HEK293 (cell line): ENCODE measurements around the gene HIC1.
A peak's percentile ranks its signal among the peaks of the same experiment; 100 is the strongest.

Source experiments
- CTCF ChIA-PET: fragments of 350-600 bp; formaldehyde crosslinking; extraction: SDS; loops from one replicate; lab custom pipeline; 2021; ENCODE audit warnings: antibody characterized with exemption; lab: Yijun Ruan, JAX
- POLR2A ChIA-PET: fragments of 300-600 bp; formaldehyde crosslinking; extraction: SDS; loops from one replicate; lab custom pipeline; 2020; ENCODE audit warnings: antibody characterized with exemption, inconsistent platforms; lab: Yijun Ruan, JAX
- H3K27ac ChIP-seq: fragments of 200-500 bp; sonication (Bioruptor generic); 2 replicates; pipeline ENCODE4 v1.5.1; 2014; ENCODE audit warnings: low read depth, low read length, control low read depth, inconsistent platforms; ENCODE audit errors: extremely low read depth
- H3K36me3 ChIP-seq, 2 experiments: fragments of 200-500 bp in 1 of 2; sonication (Bioruptor generic) in 1 of 2; 1 replicate in 1 of 2; 2 replicates in 1 of 2; pipeline ENCODE4 v1.5.1; 2014 to 2017; ENCODE audit warnings: inconsistent platforms in 2 of 2, low read length in 2 of 2; ENCODE audit not compliant: control insufficient read depth in 2 of 2, insufficient read depth in 1 of 2
- H3K4me1 ChIP-seq: fragments of 200-500 bp; sonication (Bioruptor generic); 2 replicates; pipeline ENCODE4 v1.5.1; 2014; ENCODE audit warnings: mild to moderate bottlenecking, low read length, inconsistent platforms; ENCODE audit not compliant: control insufficient read depth, insufficient read depth
- H3K4me3 ChIP-seq: 2 replicates; pipeline ENCODE4 v1.5.1; 2011; ENCODE audit warnings: low read depth, mild to moderate bottlenecking, control low read depth, low read length, moderate library complexity
- H3K9me3 ChIP-seq: fragments of 200-500 bp; sonication (Bioruptor generic); 2 replicates; pipeline ENCODE4 v1.5.1; 2014; ENCODE audit warnings: low read depth, low read length, inconsistent platforms; ENCODE audit not compliant: control insufficient read depth, insufficient read depth
- CTCF ChIP-seq: fragments of 450-650 bp; formaldehyde crosslinking; IDR thresholded peaks from 2 replicates; pipeline ENCODE4 v1.5.1; 2016; ENCODE audit warnings: missing biosample characterization, missing genetic modification characterization
- GFI1B ChIP-seq: fragments of 450-650 bp; formaldehyde crosslinking; IDR thresholded peaks from 2 replicates; pipeline ENCODE4 v1.5.1; 2016; ENCODE audit warnings: missing biosample characterization, missing genetic modification characterization
- GLIS1 ChIP-seq: fragments of 450-650 bp; formaldehyde crosslinking; IDR thresholded peaks from 2 replicates; pipeline ENCODE4 v1.5.1; 2016; ENCODE audit warnings: missing biosample characterization, missing genetic modification characterization
- GLIS2 ChIP-seq: fragments of 450-650 bp; formaldehyde crosslinking; IDR thresholded peaks from 2 replicates; pipeline ENCODE4 v1.5.1; 2016; ENCODE audit warnings: missing biosample characterization, missing genetic modification characterization
- HOXD13 ChIP-seq: sonication (generic); formaldehyde crosslinking; IDR thresholded peaks from 2 replicates; pipeline ENCODE4 v1.8.0; 2022; ENCODE audit warnings: missing genetic modification reagents, borderline replicate concordance
- KLF17 ChIP-seq: fragments of 450-650 bp; formaldehyde crosslinking; IDR thresholded peaks from 2 replicates; pipeline ENCODE4 v1.5.1; 2016; ENCODE audit warnings: missing biosample characterization, missing genetic modification characterization
- KLF8 ChIP-seq: fragments of 450-650 bp; formaldehyde crosslinking; IDR thresholded peaks from 2 replicates; pipeline ENCODE4 v1.5.1; 2016; ENCODE audit warnings: missing biosample characterization, missing genetic modification characterization
- PRDM6 ChIP-seq: fragments of 450-650 bp; formaldehyde crosslinking; IDR thresholded peaks from 2 replicates; pipeline ENCODE4 v1.5.1; 2017; ENCODE audit warnings: missing biosample characterization, missing genetic modification characterization
- SCRT2 ChIP-seq: fragments of 450-650 bp; formaldehyde crosslinking; IDR thresholded peaks from 2 replicates; pipeline ENCODE4 v1.5.1; 2016; ENCODE audit warnings: missing biosample characterization, missing genetic modification characterization
- SETDB1 ChIP-seq: IDR thresholded peaks from one replicate; pipeline ENCODE4 v1.6.1; 2017; ENCODE audit warnings: mild to moderate bottlenecking, low read length, moderate library complexity, mixed read lengths; ENCODE audit not compliant: insufficient read length
- TRIM28 ChIP-seq: IDR thresholded peaks from 2 replicates; pipeline ENCODE4 v1.6.1; 2011; ENCODE audit warnings: low read length, control low read depth, borderline replicate concordance
- ZEB2 ChIP-seq: fragments of 450-650 bp; formaldehyde crosslinking; IDR thresholded peaks from 2 replicates; pipeline ENCODE4 v1.5.1; 2016; ENCODE audit warnings: missing biosample characterization, missing genetic modification characterization
- ZFHX2 ChIP-seq: fragments of 450-650 bp; formaldehyde crosslinking; conservative IDR thresholded peaks from 2 replicates; pipeline ENCODE4 v1.5.1; 2016; ENCODE audit warnings: missing biosample characterization, missing genetic modification characterization
- ZNF132 ChIP-seq: fragments of 450-650 bp; formaldehyde crosslinking; IDR thresholded peaks from 2 replicates; pipeline ENCODE4 v1.5.1; 2017; ENCODE audit warnings: missing biosample characterization, missing genetic modification characterization, borderline replicate concordance
- ZNF175 ChIP-seq: fragments of 450-650 bp; formaldehyde crosslinking; IDR thresholded peaks from 2 replicates; pipeline ENCODE4 v1.5.1; 2016; ENCODE audit warnings: missing biosample characterization, missing genetic modification characterization
- ZNF19 ChIP-seq: fragments of 450-650 bp; formaldehyde crosslinking; IDR thresholded peaks from 2 replicates; pipeline ENCODE4; 2016; ENCODE audit warnings: missing biosample characterization, missing genetic modification characterization, low read depth
- ZNF214 ChIP-seq: fragments of 450-650 bp; formaldehyde crosslinking; IDR thresholded peaks from 2 replicates; pipeline ENCODE4 v1.5.1; 2017; ENCODE audit warnings: missing biosample characterization, mild to moderate bottlenecking, missing genetic modification characterization, borderline replicate concordance
- ZNF23 ChIP-seq: fragments of 450-650 bp; formaldehyde crosslinking; IDR thresholded peaks from 2 replicates; pipeline ENCODE4 v1.5.1; 2016; ENCODE audit warnings: missing biosample characterization, missing genetic modification characterization, borderline replicate concordance
- ZNF350 ChIP-seq: fragments of 450-650 bp; formaldehyde crosslinking; IDR thresholded peaks from 2 replicates; pipeline ENCODE4 v1.5.0; 2017; ENCODE audit warnings: missing biosample characterization, mild to moderate bottlenecking, missing genetic modification characterization
- ZNF423 ChIP-seq: fragments of 450-650 bp; formaldehyde crosslinking; IDR thresholded peaks from 2 replicates; pipeline ENCODE4 v1.5.1; 2016; ENCODE audit warnings: missing biosample characterization, missing genetic modification characterization
- ZNF473 ChIP-seq: fragments of 450-650 bp; formaldehyde crosslinking; IDR thresholded peaks from 2 replicates; pipeline ENCODE4 v1.5.1; 2017; ENCODE audit warnings: missing biosample characterization, missing genetic modification characterization
- ZNF501 ChIP-seq: fragments of 450-650 bp; formaldehyde crosslinking; IDR thresholded peaks from 2 replicates; pipeline ENCODE4 v1.5.1; 2016; ENCODE audit warnings: missing biosample characterization, missing genetic modification characterization
- ZNF514 ChIP-seq: fragments of 450-650 bp; formaldehyde crosslinking; IDR thresholded peaks from 2 replicates; pipeline ENCODE4 v1.5.1; 2016; ENCODE audit warnings: missing biosample characterization, missing genetic modification characterization
- ZNF596 ChIP-seq: fragments of 450-650 bp; IDR thresholded peaks from 2 replicates; pipeline ENCODE4 v1.5.0; 2018; ENCODE audit warnings: missing biosample characterization, mild to moderate bottlenecking, missing genetic modification characterization, moderate library complexity
- ZNF600 ChIP-seq: fragments of 450-650 bp; formaldehyde crosslinking; IDR thresholded peaks from 2 replicates; pipeline ENCODE4 v1.5.1; 2016; ENCODE audit warnings: missing biosample characterization, missing genetic modification characterization
- ZNF623 ChIP-seq: fragments of 450-650 bp; formaldehyde crosslinking; IDR thresholded peaks from 2 replicates; pipeline ENCODE4 v1.5.1; 2016; ENCODE audit warnings: missing biosample characterization, missing genetic modification characterization
- ZNF629 ChIP-seq: fragments of 450-650 bp; formaldehyde crosslinking; IDR thresholded peaks from 2 replicates; pipeline ENCODE4 v1.5.1; 2017; ENCODE audit warnings: missing biosample characterization, missing genetic modification characterization
- ZNF704 ChIP-seq: fragments of 450-650 bp; formaldehyde crosslinking; IDR thresholded peaks from 2 replicates; pipeline ENCODE4 v1.5.1; 2016; ENCODE audit warnings: missing biosample characterization, missing genetic modification characterization
- ZNF791 ChIP-seq: fragments of 450-650 bp; formaldehyde crosslinking; IDR thresholded peaks from 2 replicates; pipeline ENCODE4 v1.5.1; 2016; ENCODE audit warnings: missing biosample characterization, missing genetic modification characterization

HIC1 gene

GRCh38 chr17:2029911-2030778 is 24.8 kb upstream of the HIC1 start, which contains the start of gene DPH1 (continued):
- TF ChIP-seq ZNF629 (tag by site-specific recombination) (peak; percentile 62; the same call in 1 of the 2 replicates), ZNF791 (tag by site-specific recombination) (no peak), ZNF350 (tag by site-specific recombination) (no peak; the same call in 1 of the 2 replicates), GFI1B (tag by site-specific recombination) (no peak), ZNF23 (tag by site-specific recombination) (no peak), ZNF214 (tag by site-specific recombination) (no peak), GLIS1 (tag by site-specific recombination) (peak; percentile 68), ZNF501 (tag by site-specific recombination) (peak; percentile 56; the same call in 1 of the 2 replicates), SCRT2 (tag by site-specific recombination) (no peak), ZNF132 (tag by site-specific recombination) (no peak), KLF17 (tag by site-specific recombination) (peak; percentile 85), ZEB2 (peak; percentile 74), ZNF623 (tag by site-specific recombination) (no peak), ZNF600 (tag by site-specific recombination) (peak; percentile 94), SETDB1 (no peak), ZNF473 (no peak), GLIS2 (tag by site-specific recombination) (peak; percentile 65), PRDM6 (tag by site-specific recombination) (no peak; the same call in 1 of the 2 replicates), KLF8 (tag by site-specific recombination) (peak; percentile 97), ZNF596 (tag by site-specific recombination) (no peak), ZFHX2 (tag by site-specific recombination) (peak; percentile 88), ZNF175 (tag by site-specific recombination) (no peak), ZNF423 (tag by site-specific recombination) (no peak), ZNF704 (tag by site-specific recombination) (no peak)

GRCh38 chr17:2030779-2031163 is 24.1 kb upstream of the HIC1 start:
- Histone ChIP-seq H3K27ac (peak overlapping the region; percentile 84), H3K36me3 (peaks cover 0 to 20% of the 10 kb centered on the region in 2 experiments; a peak in 1 of 3 replicates), H3K9me3 (no peaks in the 10 kb centered on the region), H3K4me3 (peak overlapping the region; percentile 97), H3K4me1 (peaks cover 5% of the 10 kb centered on the region)
- CTCF ChIA-PET: interaction anchor here (0.7 to 12.2 kb wide), 8 partner anchors 10 to 310 kb away, joined by 3 to 145 read pairs (median 6); no protein-coding TSS in a partner anchor
- POLR2A ChIA-PET: interaction anchor here (1.6 kb wide), 1 partner anchor 273 kb away, joined by 4 read pairs; the partner anchor contains the start of genes SMG6 and SRR
- TF ChIP-seq CTCF (tag by site-specific recombination): peak; percentile 65; the same call in 1 of the 2 replicates
- TF ChIP-seq ZNF514 (tag by site-specific recombination): no peak
- no peak for TF ChIP-seq ZNF19
- no peak for TF ChIP-seq ZNF23 (tag by site-specific recombination)
- no peak for TF ChIP-seq HOXD13 (CRISPR knock-in tag)
- TF ChIP-seq ZFHX2 (tag by site-specific recombination): peak; percentile 66; the same call in 1 of the 2 replicates
- TF ChIP-seq TRIM28: 0 out of 2 replicates have a peak, but pooled peaks have one; percentile 9
